Endometrial microvascular endothelial cells (primary cell): ENCODE data around the gene ELL3. TPM values are rescaled to one million over a fixed set of nuclear protein-coding genes. Genes with fewer than 3 reads are reported as not detected.
"Not testable (repeated sequence)": the region's sequence is repeated elsewhere in the genome, so short reads cannot be mapped to it uniquely, and the experiment has no call there.

Experiments used
- in situ Hi-C: cut with HindIII; loops from 2 replicates; pipeline ENCODE4 v1.10.0; 2017; ENCODE audit warnings: low sequenced_read_pairs, low pct_unique_long_range_greater_than_20kb; ENCODE audit errors: inconsistent ontology term
- total RNA-seq: library from RNA; depleted of rRNA; stranded (reverse); fragments of >200 nt; gene quantifications from one replicate; pipeline ENCODE4 v1.2.3, GENCODE V29; 2015; ENCODE audit errors: inconsistent ontology term

The ELL3 gene, protein sequence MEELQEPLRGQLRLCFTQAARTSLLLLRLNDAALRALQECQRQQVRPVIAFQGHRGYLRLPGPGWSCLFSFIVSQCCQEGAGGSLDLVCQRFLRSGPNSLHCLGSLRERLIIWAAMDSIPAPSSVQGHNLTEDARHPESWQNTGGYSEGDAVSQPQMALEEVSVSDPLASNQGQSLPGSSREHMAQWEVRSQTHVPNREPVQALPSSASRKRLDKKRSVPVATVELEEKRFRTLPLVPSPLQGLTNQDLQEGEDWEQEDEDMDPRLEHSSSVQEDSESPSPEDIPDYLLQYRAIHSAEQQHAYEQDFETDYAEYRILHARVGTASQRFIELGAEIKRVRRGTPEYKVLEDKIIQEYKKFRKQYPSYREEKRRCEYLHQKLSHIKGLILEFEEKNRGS
- total RNA-seq, result 1.3 TPM

- in situ Hi-C loops, result no loop called here
These were observed at the start of gene ELL3 for GRCh38 chr15:43776718-43777266. TSS of gene ELL3 (minus strand) at chr15:43776966. CDS start at chr15:43776901, 65 bp downstream.

DNA sequence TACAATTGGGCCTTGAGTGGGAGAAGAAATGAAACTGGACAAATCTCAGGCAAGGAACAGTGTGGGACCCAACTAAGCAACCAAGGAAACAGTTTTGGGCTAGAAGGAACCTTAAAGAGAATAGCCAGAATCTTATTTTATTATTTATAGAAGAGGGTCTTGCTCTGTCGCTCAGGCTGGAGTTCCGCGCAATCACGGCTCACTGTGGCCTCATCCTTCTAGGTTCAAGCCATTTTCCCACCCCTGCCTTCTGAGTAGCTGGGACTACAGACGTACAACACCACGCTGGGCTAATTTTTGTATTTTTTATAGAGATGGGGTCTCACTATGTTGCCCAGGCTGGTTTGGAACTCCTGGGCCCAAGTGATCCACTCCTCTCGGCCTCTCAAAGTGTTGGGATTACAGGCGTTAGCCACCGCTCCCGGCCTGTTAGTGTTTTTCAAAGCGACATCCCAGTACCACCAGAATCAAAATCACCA is 49.3 kb upstream of the ELL3 start:
- in situ Hi-C loops, result no loop called here

DNA sequence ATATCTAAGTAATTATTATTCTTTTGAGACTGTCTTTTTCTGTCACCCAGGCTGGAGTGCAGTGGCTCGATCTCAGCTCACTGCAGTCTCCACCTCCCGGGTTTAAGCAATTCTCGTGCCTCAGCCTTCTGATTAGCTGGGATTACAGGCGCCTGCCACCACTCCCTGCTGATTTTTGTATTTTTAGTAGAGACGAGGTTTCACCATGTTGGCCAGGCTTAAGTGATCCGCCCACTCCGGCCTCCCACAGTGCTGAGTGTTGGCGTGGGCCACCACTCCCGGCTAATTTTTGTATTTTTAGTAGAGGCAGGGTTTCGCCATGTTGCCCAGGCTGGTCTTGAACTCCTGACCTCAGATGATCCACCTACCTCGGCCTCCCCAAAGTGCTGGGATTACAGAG is 48.5 kb upstream of the ELL3 start:
- in situ Hi-C loops, result not testable (repeated sequence)

GRCh38 chr15:43824302-43825246 is 47.8 kb upstream of the ELL3 start, which contains the start of gene MFAP1:
TSS of gene MFAP1 (minus strand) at chr15:43824690. CDS start at chr15:43824569, 121 bp downstream.
- in situ Hi-C loops, result no loop called here

- in situ Hi-C loops, result no loop called here
These were observed 44.7 kb upstream of the ELL3 start for GRCh38 chr15:43821505-43821904.

DNA sequence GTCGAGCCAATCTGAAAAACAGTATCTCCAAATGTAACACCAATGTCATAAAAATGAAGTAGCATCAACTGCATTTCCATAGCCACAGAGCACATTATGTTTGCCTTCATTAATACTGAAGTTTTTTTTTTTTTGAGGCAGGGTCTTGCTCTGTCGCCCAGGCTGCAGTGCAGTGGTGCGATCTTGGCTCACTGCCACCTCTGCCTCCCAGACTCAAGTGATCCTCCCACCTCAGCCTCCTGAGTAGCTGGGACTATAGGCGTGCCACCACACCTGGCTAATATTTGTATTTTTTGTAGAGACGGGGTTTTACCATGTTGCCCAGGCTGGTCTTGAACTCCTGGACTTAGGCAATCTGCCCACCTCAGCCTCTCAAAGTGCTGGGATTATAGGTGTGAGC is 38.3 kb upstream of the ELL3 start:
- in situ Hi-C loops, result not testable (repeated sequence)

DNA sequence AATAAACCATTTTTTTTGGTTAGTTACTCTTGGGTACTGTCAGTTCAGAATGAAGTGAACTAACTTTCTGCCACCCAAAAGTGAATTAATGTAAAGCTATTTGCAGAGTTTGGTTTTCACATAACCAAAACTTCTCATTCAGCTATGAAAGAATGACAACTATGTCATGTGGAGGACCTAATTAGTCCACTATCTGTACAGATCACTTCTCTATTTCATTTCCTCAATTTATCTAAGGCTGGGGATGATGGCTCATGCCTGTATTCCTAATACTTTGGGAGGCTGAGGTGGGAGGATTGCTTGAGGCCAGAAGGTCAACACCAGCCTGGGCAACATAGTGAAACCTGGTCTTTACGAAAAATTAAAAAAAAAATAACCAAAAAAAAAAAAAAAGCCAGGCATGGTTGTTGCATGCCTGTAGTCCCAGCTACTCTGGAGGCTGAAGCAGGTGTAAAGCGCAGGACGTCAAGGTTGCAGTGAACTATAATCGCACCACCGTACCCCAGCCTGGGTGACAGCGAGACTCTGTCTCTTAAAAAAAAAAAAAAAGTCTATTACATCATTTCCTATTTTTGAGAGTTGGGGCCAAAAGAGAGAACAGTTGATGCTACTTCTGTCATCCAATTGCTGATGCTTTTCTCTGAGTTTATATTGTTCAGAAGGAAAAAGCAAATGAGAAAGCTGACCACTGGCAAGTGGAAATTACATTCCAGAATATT is 32.4 kb upstream of the ELL3 start:
- in situ Hi-C loops, result no loop called here

- in situ Hi-C loops, result no loop called here
These were observed 31.7 kb upstream of the ELL3 start for GRCh38 chr15:43808435-43808950.

- in situ Hi-C loops, result not testable (repeated sequence)
These were observed 25.9 kb upstream of the ELL3 start for GRCh38 chr15:43802676-43803075.

DNA sequence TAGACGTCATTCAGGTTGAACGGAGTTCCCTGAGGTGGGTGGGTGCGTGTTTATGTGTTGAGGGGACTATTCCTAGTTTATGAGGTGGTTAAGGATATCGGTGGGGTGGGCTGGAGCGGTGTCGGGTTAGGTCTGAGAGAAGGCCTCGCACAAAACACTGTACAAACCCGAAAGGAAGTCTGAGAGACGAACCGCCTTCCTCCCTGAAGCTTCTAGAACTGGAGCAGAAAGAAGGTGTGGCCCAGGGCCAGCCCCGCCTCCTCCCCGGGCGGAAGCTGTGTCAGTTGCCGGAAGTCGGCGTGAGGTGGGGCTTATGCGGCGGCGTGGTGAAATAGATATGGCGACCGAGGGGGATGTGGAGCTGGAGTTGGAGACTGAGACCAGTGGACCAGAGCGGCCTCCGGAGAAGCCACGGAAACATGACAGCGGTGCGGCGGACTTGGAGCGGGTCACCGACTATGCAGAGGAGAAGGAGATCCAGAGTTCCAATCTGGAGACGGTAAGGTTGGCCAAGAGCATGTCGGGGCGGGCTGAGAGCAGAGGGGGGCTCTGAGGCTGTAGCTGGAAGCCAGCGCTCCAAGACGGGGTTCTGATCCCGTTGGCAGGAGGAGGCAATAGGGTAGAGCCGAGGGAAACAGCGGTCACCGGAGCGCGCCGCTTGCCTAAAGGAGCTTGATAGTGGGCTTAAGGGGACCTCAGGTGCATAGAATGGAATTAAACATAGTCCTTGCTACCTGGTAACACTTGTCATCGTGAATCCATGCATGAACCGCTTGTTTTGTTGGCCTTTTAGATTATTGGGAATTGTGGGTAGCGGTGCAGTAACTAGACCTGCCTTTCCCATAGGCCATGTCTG is 23.7 kb upstream of the ELL3 start, which contains the start of gene HYPK:
Gene HYPK, plus strand, starts transcription at position 314 of the 856 bp plus-strand sequence. Its CDS starts 24 bp downstream, at position 338.
- in situ Hi-C loops, result no loop called here

GRCh38 chr15:43799945-43800285 is 23.1 kb upstream of the ELL3 start, which contains the start of gene SERINC4:
TSS of gene SERINC4 (minus strand) at chr15:43800220. CDS start at chr15:43799986, 234 bp downstream.
- in situ Hi-C loops, result no loop called here

DNA sequence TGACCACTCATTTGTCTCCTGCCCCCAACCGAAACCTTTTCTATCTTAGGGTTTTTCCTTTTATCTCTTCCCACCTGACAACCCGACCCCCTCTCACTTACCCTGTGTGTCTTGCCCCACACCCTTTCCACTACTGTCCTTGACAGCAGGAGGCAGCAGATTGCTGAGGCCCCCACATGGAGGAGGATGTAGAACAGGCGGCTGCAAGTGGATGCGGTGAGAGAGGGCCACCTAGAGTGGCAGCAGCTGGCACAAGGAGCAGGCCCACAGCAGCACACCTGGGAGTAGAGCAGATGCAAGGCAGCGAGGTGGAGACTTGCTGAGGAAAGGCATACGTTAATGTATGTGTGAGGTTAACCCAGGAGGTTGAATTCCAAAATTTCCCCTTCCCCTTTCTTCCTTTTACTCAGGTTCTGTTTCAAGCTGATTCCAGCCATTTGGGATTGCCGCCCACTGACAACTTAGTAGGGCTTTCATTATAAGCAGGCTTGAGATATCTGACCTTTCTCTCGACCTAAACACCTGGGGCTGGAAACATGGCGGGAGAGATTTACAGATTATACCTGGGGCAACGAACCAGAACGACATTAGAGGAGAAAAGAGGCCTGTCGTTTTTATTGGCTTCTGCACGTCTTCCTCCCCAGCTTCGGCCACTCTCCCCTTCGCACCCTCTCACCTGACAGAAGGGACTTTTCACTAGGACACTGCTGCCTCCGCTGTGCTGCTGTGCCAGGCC is 22.6 kb upstream of the ELL3 start:
- in situ Hi-C loops, result no loop called here

- in situ Hi-C loops, result no loop called here
These were observed 19.8 kb upstream of the ELL3 start for GRCh38 chr15:43796566-43796965.

GRCh38 chr15:43795997-43796396 is 19.2 kb upstream of the ELL3 start:
- in situ Hi-C loops, result no loop called here

- in situ Hi-C loops, result no loop called here
These were observed 18.4 kb upstream of the ELL3 start for GRCh38 chr15:43795197-43795596.

DNA sequence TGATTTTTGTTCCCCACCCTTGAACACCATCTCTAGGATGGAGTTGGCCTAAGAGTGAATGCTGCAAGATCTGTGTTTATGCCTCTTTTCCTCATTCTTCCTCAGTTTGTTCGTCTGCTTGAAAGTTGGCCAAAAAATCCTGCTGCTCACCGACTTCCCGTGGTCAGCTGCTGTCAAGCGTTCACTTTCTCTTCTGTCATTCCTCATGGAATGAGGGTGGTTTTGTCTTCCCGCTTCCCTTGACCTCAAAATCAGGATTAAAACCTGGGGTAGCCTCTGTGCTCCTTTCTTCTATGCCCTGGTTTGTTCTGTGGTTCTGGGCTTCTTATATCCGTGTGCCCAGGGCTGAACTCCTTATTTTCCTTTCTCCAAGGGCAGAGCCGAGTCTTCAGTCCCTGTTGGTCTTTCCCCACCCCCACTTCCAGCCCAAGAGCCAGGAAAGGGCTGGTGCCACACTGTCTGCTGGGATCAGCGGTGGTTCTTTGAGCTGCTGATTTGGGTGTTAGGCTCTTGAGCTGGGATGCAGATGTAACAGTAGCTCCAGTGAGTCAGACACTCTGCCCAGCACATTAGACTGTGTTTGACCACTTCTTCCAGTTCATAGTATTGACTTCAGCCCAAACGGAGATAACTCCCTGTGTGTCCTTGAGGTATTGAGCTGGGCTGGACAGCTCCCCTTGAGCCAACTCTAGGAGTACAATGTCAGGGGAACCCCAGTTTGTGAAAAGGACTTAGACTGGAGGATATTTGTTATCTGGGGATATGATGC is 17.7 kb upstream of the ELL3 start:
- in situ Hi-C loops, result no loop called here
